Measurements from ENCODE around the gene MUS81. TPM values are rescaled to one million over a fixed set of nuclear protein-coding genes. Genes with fewer than 3 reads are reported as not detected.
A peak's percentile ranks its signal among the peaks of the same experiment; 100 is the strongest.
"Not testable (repeated sequence)": the region's sequence is repeated elsewhere in the genome, so short reads cannot be mapped to it uniquely, and the experiment has no call there.

Gene MUS81
- total and polyA plus RNA-seq, 2 of the 13 experiments (the other 11 are each of a cell fraction or from before 2014, with no cell fraction given) = 25.6 to 30.2 TPM

DNA sequence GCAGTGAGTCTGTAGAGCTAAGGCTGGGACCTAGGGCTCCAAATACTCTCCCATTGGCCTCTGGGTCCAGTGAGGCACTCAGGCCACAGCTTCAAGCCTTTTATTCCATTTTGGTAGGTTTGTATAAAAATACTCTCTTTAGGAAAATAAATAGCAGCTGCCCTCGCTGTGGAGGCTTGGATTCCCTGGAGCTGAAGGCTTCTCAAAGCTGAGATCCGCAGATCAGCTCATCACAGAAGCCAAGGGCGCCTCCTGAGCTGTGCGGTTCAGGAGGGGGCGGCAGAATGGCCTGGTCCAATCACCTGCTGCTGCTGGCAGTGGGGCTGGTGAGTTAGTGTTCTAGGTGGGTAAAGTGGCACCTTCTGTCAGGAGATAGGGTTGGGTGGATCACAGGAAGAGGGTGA lies 31.9 kb downstream of the MUS81 start:
- ATAC-seq; DNase-seq (ENCODE audit: low spot score); in situ Hi-C loops (cut with HindIII; ENCODE audit: extremely low pct_ligation_motif_present, low pct_unique_long_range_greater_than_20kb); H2AFZ ChIP-seq (ENCODE audit: low read length); intact Hi-C loops (cut with micrococcal nuclease; ENCODE audit: unreplicated experiment); H3K9me3 ChIP-seq (ENCODE audit: low read length); H3K27me3 ChIP-seq (ENCODE audit: control insufficient read depth in 1 of 2, insufficient read depth in 2 of 2, low read length in 2 of 2); BruUV-seq (replicated peaks); H4K20me1 ChIP-seq (ENCODE audit: insufficient read depth, low read length); TF ChIP-seq LCORL, SOX13 (IDR thresholded peaks at IDR 0.05): not testable (repeated sequence)
- H3K79me2 ChIP-seq (ENCODE audit: insufficient read depth, low read length) = peaks cover 21% of the 10 kb centered on the region
- peak; percentile 75 for FAIRE-seq
- ChIA-PET POLR2A (interaction anchor here (0.6 to 7.6 kb wide), 12 partner anchors 8 to 420 kb away, joined by 3 to 95 read pairs (median 13); partner anchors contain the start of genes BANF1, C11orf68, EFEMP2 and FOSL1), CTCF (ENCODE audit: low intra/inter-chr PET ratio, low total read pairs) (interaction anchor here (6.9 kb wide), 1 partner anchor 97 kb away, joined by 63 read pairs; no protein-coding TSS in a partner anchor)
- H3K9ac ChIP-seq (ENCODE audit: insufficient read depth, low read depth, low read length) = peak overlapping the region; percentile 90
- peak overlapping the region; percentile 99 for H3K4me2 ChIP-seq (ENCODE audit: low read depth, low read length)
- 63% methylated on average over 5 of the region's 5 CpGs for WGBS (ENCODE audit: low lambda C conversion rate)
- peak overlapping the region in 2 of 3 experiments; percentile 77 to 91; a peak in 3 of 6 replicates for H3K4me3 ChIP-seq (replicated peaks in 1 of 3; ENCODE audit: insufficient read depth in 1 of 3, low read depth in 2 of 3, low read length in 3 of 3)
- H3K27ac ChIP-seq (ENCODE audit: extremely low read length, insufficient read depth, low read length) = peak overlapping the region; percentile 77
- H3K4me1 ChIP-seq (ENCODE audit: insufficient read depth, low read length) = peaks cover 52% of the 10 kb centered on the region
- peaks cover 6 to 18% of the 10 kb centered on the region in 2 experiments; a peak in 4 of 5 replicates for H3K36me3 ChIP-seq (replicated peaks in 1 of 2; ENCODE audit: control insufficient read depth in 1 of 2, insufficient read depth in 2 of 2, low read length in 2 of 2)
- TF ChIP-seq NR2C2 (CRISPR knock-in tag; IDR thresholded peaks at IDR 0.05; ENCODE audit: borderline replicate concordance) (peak; percentile 13), ZNF556 (CRISPR knock-in tag; IDR thresholded peaks at IDR 0.05; ENCODE audit: borderline replicate concordance) (0 out of 2 replicates have a peak, but pooled peaks have one; percentile 1), LCORL (CRISPR knock-in tag; IDR thresholded peaks at IDR 0.05) (peak; percentile 62; the same call in 1 of the 2 replicates), ZSCAN20 (CRISPR knock-in tag; IDR thresholded peaks at IDR 0.05; ENCODE audit: borderline replicate concordance) (peak; percentile 61; the same call in 1 of the 2 replicates), NR2F2 (IDR thresholded peaks at IDR 0.05; ENCODE audit: borderline replicate concordance, low read depth) (0 out of 2 replicates have a peak, but pooled peaks have one; percentile 11), ZNF264 (CRISPR knock-in tag; IDR thresholded peaks at IDR 0.05) (peak; percentile 4; the same call in 1 of the 2 replicates), ZFP82 (CRISPR knock-in tag; IDR thresholded peaks at IDR 0.05; ENCODE audit: borderline replicate concordance) (peak; percentile 53; the same call in 1 of the 2 replicates), MED8 (CRISPR knock-in tag; IDR thresholded peaks at IDR 0.05; ENCODE audit: insufficient replicate concordance) (peak; percentile 20), SOX13 (CRISPR knock-in tag; conservative IDR thresholded peaks at IDR 0.05 in 1 of 2, IDR thresholded peaks at IDR 0.05 in 1 of 2) (0 out of 4 replicates have a peak, but pooled peaks of 1 of the 2 experiments have one; percentile 2), KLF16 (CRISPR knock-in tag; IDR thresholded peaks at IDR 0.05) (0 out of 4 replicates have a peak, but pooled peaks of 1 of the 2 experiments have one; percentile 6)
- TF ChIP-seq, protein P1, sequence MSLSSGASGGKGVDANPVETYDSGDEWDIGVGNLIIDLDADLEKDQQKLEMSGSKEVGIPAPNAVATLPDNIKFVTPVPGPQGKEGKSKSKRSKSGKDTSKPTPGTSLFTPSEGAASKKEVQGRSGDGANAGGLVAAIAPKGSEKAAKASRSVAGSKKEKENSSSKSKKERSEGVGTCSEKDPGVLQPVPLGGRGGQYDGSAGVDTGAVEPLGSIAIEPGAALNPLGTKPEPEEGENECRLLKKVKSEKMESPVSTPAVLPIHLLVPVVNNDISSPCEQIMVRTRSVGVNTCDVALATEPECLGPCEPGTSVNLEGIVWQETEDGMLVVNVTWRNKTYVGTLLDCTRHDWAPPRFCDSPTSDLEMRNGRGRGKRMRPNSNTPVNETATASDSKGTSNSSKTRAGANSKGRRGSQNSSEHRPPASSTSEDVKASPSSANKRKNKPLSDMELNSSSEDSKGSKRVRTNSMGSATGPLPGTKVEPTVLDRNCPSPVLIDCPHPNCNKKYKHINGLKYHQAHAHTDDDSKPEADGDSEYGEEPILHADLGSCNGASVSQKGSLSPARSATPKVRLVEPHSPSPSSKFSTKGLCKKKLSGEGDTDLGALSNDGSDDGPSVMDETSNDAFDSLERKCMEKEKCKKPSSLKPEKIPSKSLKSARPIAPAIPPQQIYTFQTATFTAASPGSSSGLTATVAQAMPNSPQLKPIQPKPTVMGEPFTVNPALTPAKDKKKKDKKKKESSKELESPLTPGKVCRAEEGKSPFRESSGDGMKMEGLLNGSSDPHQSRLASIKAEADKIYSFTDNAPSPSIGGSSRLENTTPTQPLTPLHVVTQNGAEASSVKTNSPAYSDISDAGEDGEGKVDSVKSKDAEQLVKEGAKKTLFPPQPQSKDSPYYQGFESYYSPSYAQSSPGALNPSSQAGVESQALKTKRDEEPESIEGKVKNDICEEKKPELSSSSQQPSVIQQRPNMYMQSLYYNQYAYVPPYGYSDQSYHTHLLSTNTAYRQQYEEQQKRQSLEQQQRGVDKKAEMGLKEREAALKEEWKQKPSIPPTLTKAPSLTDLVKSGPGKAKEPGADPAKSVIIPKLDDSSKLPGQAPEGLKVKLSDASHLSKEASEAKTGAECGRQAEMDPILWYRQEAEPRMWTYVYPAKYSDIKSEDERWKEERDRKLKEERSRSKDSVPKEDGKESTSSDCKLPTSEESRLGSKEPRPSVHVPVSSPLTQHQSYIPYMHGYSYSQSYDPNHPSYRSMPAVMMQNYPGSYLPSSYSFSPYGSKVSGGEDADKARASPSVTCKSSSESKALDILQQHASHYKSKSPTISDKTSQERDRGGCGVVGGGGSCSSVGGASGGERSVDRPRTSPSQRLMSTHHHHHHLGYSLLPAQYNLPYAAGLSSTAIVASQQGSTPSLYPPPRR (CRISPR knock-in tag; IDR thresholded peaks at IDR 0.05; ENCODE audit: borderline replicate concordance) = 0 out of 2 replicates have a peak, but pooled peaks have one; percentile 15
- TF ChIP-seq, protein P2, sequence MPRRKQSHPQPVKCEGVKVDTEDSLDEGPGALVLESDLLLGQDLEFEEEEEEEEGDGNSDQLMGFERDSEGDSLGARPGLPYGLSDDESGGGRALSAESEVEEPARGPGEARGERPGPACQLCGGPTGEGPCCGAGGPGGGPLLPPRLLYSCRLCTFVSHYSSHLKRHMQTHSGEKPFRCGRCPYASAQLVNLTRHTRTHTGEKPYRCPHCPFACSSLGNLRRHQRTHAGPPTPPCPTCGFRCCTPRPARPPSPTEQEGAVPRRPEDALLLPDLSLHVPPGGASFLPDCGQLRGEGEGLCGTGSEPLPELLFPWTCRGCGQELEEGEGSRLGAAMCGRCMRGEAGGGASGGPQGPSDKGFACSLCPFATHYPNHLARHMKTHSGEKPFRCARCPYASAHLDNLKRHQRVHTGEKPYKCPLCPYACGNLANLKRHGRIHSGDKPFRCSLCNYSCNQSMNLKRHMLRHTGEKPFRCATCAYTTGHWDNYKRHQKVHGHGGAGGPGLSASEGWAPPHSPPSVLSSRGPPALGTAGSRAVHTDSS (CRISPR knock-in tag; conservative IDR thresholded peaks at IDR 0.05) = 0 out of 2 replicates have a peak, but pooled peaks have one; percentile 32

All from HepG2 (cell line).